HEK293 (cell line): Measurements from ENCODE around the gene LGALS7.

Source experiments
- CTCF ChIA-PET: fragments of 350-600 bp; formaldehyde crosslinking; extraction: SDS; loops from one replicate; lab custom pipeline; 2021; ENCODE audit warnings: antibody characterized with exemption; lab: Yijun Ruan, JAX
- POLR2A ChIA-PET: fragments of 300-600 bp; formaldehyde crosslinking; extraction: SDS; loops from one replicate; lab custom pipeline; 2020; ENCODE audit warnings: antibody characterized with exemption, inconsistent platforms; lab: Yijun Ruan, JAX
- H3K27ac ChIP-seq: fragments of 200-500 bp; sonication (Bioruptor generic); 2 replicates; pipeline ENCODE4 v1.5.1; 2014; ENCODE audit warnings: low read depth, low read length, control low read depth, inconsistent platforms; ENCODE audit errors: extremely low read depth
- H3K36me3 ChIP-seq, 2 experiments: fragments of 200-500 bp in 1 of 2; sonication (Bioruptor generic) in 1 of 2; 1 replicate in 1 of 2; 2 replicates in 1 of 2; pipeline ENCODE4 v1.5.1; 2014 to 2017; ENCODE audit warnings: inconsistent platforms in 2 of 2, low read length in 2 of 2; ENCODE audit not compliant: control insufficient read depth in 2 of 2, insufficient read depth in 1 of 2
- H3K4me1 ChIP-seq: fragments of 200-500 bp; sonication (Bioruptor generic); 2 replicates; pipeline ENCODE4 v1.5.1; 2014; ENCODE audit warnings: mild to moderate bottlenecking, low read length, inconsistent platforms; ENCODE audit not compliant: control insufficient read depth, insufficient read depth
- H3K4me3 ChIP-seq: 2 replicates; pipeline ENCODE4 v1.5.1; 2011; ENCODE audit warnings: low read depth, mild to moderate bottlenecking, control low read depth, low read length, moderate library complexity
- H3K9me3 ChIP-seq: fragments of 200-500 bp; sonication (Bioruptor generic); 2 replicates; pipeline ENCODE4 v1.5.1; 2014; ENCODE audit warnings: low read depth, low read length, inconsistent platforms; ENCODE audit not compliant: control insufficient read depth, insufficient read depth
- EGR2 ChIP-seq: fragments of 450-650 bp; formaldehyde crosslinking; IDR thresholded peaks from 2 replicates; pipeline ENCODE4 v1.5.1; 2016; ENCODE audit warnings: low read depth, missing biosample characterization, missing genetic modification characterization
- GLIS1 ChIP-seq: fragments of 450-650 bp; formaldehyde crosslinking; IDR thresholded peaks from 2 replicates; pipeline ENCODE4 v1.5.1; 2016; ENCODE audit warnings: missing biosample characterization, missing genetic modification characterization
- HOXC10 ChIP-seq: sonication (generic); formaldehyde crosslinking; IDR thresholded peaks from 2 replicates; pipeline ENCODE4 v1.8.1; 2023; ENCODE audit warnings: mild to moderate bottlenecking, missing genetic modification reagents
- SP2 ChIP-seq: fragments of 450-650 bp; formaldehyde crosslinking; IDR thresholded peaks from 2 replicates; pipeline ENCODE4 v1.5.1; 2016; ENCODE audit warnings: missing biosample characterization, missing genetic modification characterization
- ZBTB17 ChIP-seq: fragments of 450-650 bp; formaldehyde crosslinking; IDR thresholded peaks from 2 replicates; pipeline ENCODE4 v1.5.1; 2016; ENCODE audit warnings: missing biosample characterization, missing genetic modification characterization
- ZFP69B ChIP-seq: fragments of 450-650 bp; formaldehyde crosslinking; IDR thresholded peaks from 2 replicates; pipeline ENCODE4 v1.5.1; 2016; ENCODE audit warnings: missing biosample characterization, missing genetic modification characterization
- ZNF121 ChIP-seq: fragments of 450-650 bp; formaldehyde crosslinking; IDR thresholded peaks from 2 replicates; pipeline ENCODE4 v1.5.1; 2016; ENCODE audit warnings: missing biosample characterization, missing genetic modification characterization
- ZNF335 ChIP-seq: fragments of 450-650 bp; formaldehyde crosslinking; conservative IDR thresholded peaks from 2 replicates; pipeline ENCODE4 v1.5.1; 2016; ENCODE audit warnings: missing biosample characterization, missing genetic modification characterization
- ZNF514 ChIP-seq: fragments of 450-650 bp; formaldehyde crosslinking; IDR thresholded peaks from 2 replicates; pipeline ENCODE4 v1.5.1; 2016; ENCODE audit warnings: missing biosample characterization, missing genetic modification characterization
- ZNF530 ChIP-seq: fragments of 450-650 bp; formaldehyde crosslinking; IDR thresholded peaks from 2 replicates; pipeline ENCODE4 v1.5.1; 2016; ENCODE audit warnings: low read depth, missing biosample characterization, missing genetic modification characterization
- ZNF600 ChIP-seq: fragments of 450-650 bp; formaldehyde crosslinking; IDR thresholded peaks from 2 replicates; pipeline ENCODE4 v1.5.1; 2016; ENCODE audit warnings: missing biosample characterization, missing genetic modification characterization
- ZNF621 ChIP-seq: fragments of 450-650 bp; formaldehyde crosslinking; IDR thresholded peaks from 2 replicates; pipeline ENCODE4 v1.5.1; 2017; ENCODE audit warnings: missing biosample characterization, missing genetic modification characterization
- ZNF791 ChIP-seq: fragments of 450-650 bp; formaldehyde crosslinking; IDR thresholded peaks from 2 replicates; pipeline ENCODE4 v1.5.1; 2016; ENCODE audit warnings: missing biosample characterization, missing genetic modification characterization
- TF ChIP-seq, protein P1 (sequence below): fragments of 450-650 bp; formaldehyde crosslinking; IDR thresholded peaks from 2 replicates; pipeline ENCODE4 v1.5.1; 2016; ENCODE audit warnings: missing biosample characterization, missing genetic modification characterization
- TF ChIP-seq, protein P2 (sequence below): fragments of 450-650 bp; formaldehyde crosslinking; optimal IDR thresholded peaks from 2 replicates; pipeline ENCODE3; 2016; ENCODE audit warnings: missing biosample characterization, mild to moderate bottlenecking, missing genetic modification characterization

Gene LGALS7

DNA sequence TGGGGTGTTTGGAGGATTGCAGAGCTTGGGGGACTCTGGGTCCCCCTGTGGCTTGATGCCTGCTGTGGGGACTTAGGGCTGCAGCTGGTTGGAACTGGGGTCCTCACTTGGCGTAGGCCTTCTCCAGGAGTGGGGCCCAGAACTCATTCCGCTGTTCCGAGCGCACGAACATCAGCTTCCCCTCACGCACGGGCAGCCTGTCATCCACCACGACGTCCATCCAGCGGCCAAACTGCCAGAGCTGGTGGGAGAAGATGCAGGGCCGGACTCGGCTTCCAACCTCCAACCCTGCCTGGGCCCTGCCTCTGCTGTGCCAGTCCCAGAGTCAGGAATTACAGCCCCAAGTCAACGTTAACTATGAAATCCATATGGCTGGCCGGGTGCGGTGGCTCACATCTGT lies 31.6 kb downstream of the LGALS7 start:
- TF ChIP-seq ZNF121: no peak
- no peak for TF ChIP-seq ZNF791
- TF ChIP-seq GLIS1 (tag by site-specific recombination): no peak
- TF ChIP-seq ZNF514 (tag by site-specific recombination): no peak
- TF ChIP-seq HOXC10 (CRISPR knock-in tag): no peak
- Histone ChIP-seq H3K9me3 (no peaks in the 10 kb centered on the region), H3K36me3 (no peaks in the 10 kb centered on the region; a peak in 1 of 3 replicates), H3K4me1 (no peaks in the 10 kb centered on the region), H3K4me3 (no peak overlapping the region), H3K27ac (0 out of 2 replicates have a peak overlapping the region, but pooled peaks have one; percentile 16)
- ChIA-PET CTCF (interaction anchor here (0.6 to 0.7 kb wide), 2 partner anchors 28 to 159 kb away, joined by 3 to 4 read pairs; no protein-coding TSS in a partner anchor), POLR2A (interaction anchor here (0.6 to 0.9 kb wide), 3 partner anchors 9 to 91 kb away, joined by 3 to 5 read pairs (median 3); no protein-coding TSS in a partner anchor)

DNA sequence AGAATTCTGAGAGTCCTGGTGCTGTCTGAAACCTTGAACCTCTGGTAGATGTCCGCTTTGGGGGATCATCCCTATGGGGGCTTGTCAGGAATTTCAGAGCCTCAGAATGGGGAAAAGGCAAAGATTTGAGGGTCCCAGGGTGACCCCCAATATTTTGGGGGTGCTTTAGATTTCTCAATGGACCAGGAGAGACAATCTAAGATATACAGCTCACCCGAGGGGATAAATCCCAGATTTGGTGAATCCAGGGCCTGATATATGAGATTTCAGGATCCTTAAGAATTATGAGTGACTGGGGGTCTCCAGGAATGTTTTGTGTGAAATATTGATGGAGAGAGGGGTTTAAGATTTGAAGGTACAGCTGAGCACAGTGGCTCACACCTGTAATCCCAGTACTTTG lies 32.4 kb downstream of the LGALS7 start:
- H3K9me3 ChIP-seq: no peaks in the 10 kb centered on the region
- no peak overlapping the region for H3K4me3 ChIP-seq
- no peaks in the 10 kb centered on the region; a peak in 1 of 3 replicates for H3K36me3 ChIP-seq
- ChIA-PET POLR2A (interaction anchor here (0.8 to 0.9 kb wide), 2 partner anchors 89 to 91 kb away, joined by 3 read pairs; no protein-coding TSS in a partner anchor), CTCF (interaction anchor here (0.7 to 1.4 kb wide), 2 partner anchors 147 to 189 kb away, joined by 5 to 9 read pairs; partner anchors contain the start of genes MRPS12 and SARS2)
- H3K4me1 ChIP-seq: peaks cover 3% of the 10 kb centered on the region; the same call in 1 of the 2 replicates
- H3K27ac ChIP-seq: peak overlapping the region; percentile 16; the same call in 1 of the 2 replicates
- TF ChIP-seq ZNF335 (tag by site-specific recombination) (no peak), ZBTB17 (tag by site-specific recombination) (no peak), SP2 (tag by site-specific recombination) (no peak)
- TF ChIP-seq, protein P1, sequence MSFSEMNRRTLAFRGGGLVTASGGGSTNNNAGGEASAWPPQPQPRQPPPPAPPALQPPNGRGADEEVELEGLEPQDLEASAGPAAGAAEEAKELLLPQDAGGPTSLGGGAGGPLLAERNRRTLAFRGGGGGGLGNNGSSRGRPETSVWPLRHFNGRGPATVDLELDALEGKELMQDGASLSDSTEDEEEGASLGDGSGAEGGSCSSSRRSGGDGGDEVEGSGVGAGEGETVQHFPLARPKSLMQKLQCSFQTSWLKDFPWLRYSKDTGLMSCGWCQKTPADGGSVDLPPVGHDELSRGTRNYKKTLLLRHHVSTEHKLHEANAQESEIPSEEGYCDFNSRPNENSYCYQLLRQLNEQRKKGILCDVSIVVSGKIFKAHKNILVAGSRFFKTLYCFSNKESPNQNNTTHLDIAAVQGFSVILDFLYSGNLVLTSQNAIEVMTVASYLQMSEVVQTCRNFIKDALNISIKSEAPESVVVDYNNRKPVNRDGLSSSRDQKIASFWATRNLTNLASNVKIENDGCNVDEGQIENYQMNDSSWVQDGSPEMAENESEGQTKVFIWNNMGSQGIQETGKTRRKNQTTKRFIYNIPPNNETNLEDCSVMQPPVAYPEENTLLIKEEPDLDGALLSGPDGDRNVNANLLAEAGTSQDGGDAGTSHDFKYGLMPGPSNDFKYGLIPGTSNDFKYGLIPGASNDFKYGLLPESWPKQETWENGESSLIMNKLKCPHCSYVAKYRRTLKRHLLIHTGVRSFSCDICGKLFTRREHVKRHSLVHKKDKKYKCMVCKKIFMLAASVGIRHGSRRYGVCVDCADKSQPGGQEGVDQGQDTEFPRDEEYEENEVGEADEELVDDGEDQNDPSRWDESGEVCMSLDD (tag by site-specific recombination): 0 out of 2 replicates have a peak, but pooled peaks have one; percentile 51

DNA sequence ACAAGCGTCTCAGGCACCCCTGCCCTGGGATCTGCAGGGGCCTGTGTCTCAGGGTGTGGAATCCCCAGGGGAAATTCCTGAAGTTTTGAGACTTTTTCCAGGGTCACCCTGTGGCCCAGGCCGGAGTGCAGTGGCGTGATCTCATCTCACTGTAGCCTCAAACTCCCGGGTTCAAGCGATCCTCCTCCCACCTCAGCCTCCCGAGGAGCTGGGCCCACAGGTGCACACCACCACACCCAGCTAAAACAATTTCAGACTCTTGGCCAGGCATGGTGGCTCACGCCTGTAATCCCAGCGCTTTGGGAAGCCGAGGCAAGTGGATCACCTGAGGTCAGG lies 33.1 kb downstream of the LGALS7 start:
- POLR2A ChIA-PET: no interaction called here
- TF ChIP-seq ZNF600: no peak
- TF ChIP-seq ZFP69B (tag by site-specific recombination): no peak
- TF ChIP-seq EGR2 (tag by site-specific recombination): 0 out of 2 replicates have a peak, but pooled peaks have one; percentile 3
- TF ChIP-seq ZNF530 (tag by site-specific recombination): no peak
- TF ChIP-seq ZNF621 (tag by site-specific recombination): no peak
- TF ChIP-seq, protein P2, sequence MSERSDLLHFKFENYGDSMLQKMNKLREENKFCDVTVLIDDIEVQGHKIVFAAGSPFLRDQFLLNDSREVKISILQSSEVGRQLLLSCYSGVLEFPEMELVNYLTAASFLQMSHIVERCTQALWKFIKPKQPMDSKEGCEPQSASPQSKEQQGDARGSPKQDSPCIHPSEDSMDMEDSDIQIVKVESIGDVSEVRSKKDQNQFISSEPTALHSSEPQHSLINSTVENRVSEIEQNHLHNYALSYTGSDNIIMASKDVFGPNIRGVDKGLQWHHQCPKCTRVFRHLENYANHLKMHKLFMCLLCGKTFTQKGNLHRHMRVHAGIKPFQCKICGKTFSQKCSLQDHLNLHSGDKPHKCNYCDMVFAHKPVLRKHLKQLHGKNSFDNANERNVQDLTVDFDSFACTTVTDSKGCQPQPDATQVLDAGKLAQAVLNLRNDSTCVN: no peak
- H3K9me3 ChIP-seq: no peaks in the 10 kb centered on the region
- peaks cover 5% of the 10 kb centered on the region for H3K4me1 ChIP-seq
- H3K36me3 ChIP-seq: no peaks in the 10 kb centered on the region; a peak in 1 of 3 replicates
- no peak overlapping the region for H3K27ac ChIP-seq
- CTCF ChIA-PET: interaction anchor here (0.7 to 1.4 kb wide), 3 partner anchors 10 to 190 kb away, joined by 3 to 9 read pairs (median 5); partner anchors contain the start of genes MRPS12 and SARS2
- H3K4me3 ChIP-seq: no peak overlapping the region
